ENCODE data around the gene GOLPH3L. TPM values are rescaled to one million over a fixed set of nuclear protein-coding genes. Genes with fewer than 3 reads are reported as not detected.
A peak's percentile ranks its signal among the peaks of the same experiment; 100 is the strongest.

The GOLPH3L gene
- total RNA-seq, 1 donor from 2014 or later: 17.3 TPM

- Mint-ChIP-seq H3K27me3 (ENCODE audit: low read depth) (no peaks in the 10 kb centered on the region), H3K9me3 (no peaks in the 10 kb centered on the region), H3K27ac (ENCODE audit: unreplicated experiment) (no peak overlapping the region), H3K36me3 (ENCODE audit: low read depth) (peaks cover 10% of the 10 kb centered on the region), H3K4me1 (peaks cover 4% of the 10 kb centered on the region), H3K4me3 (no peak overlapping the region)
- DNase-seq (ENCODE audit: low read depth, low spot score): no peak
- TF ChIP-seq CTCF (conservative IDR thresholded peaks at IDR 0.05): no peak
Measured at GRCh38 chr1:150622303-150622975, 74.5 kb downstream of the GOLPH3L start.

GRCh38 chr1:150621497-150622302 is 75.3 kb downstream of the GOLPH3L start:
- H3K4me3 Mint-ChIP-seq: no peak overlapping the region
- H3K9me3 Mint-ChIP-seq: no peaks in the 10 kb centered on the region
- TF ChIP-seq CTCF (conservative IDR thresholded peaks at IDR 0.05): peak; percentile 75
- peaks cover 10% of the 10 kb centered on the region for H3K36me3 Mint-ChIP-seq (ENCODE audit: low read depth)
- H3K27me3 Mint-ChIP-seq (ENCODE audit: low read depth): no peaks in the 10 kb centered on the region
- peak; percentile 22 for DNase-seq (ENCODE audit: low read depth, low spot score)
- H3K4me1 Mint-ChIP-seq: peaks cover 4% of the 10 kb centered on the region
- H3K27ac Mint-ChIP-seq (ENCODE audit: unreplicated experiment): no peak overlapping the region

- H3K4me3 Mint-ChIP-seq: no peak overlapping the region
- no peaks in the 10 kb centered on the region for H3K27me3 Mint-ChIP-seq (ENCODE audit: low read depth)
- no peak for DNase-seq (ENCODE audit: low read depth, low spot score)
- H3K9me3 Mint-ChIP-seq: no peaks in the 10 kb centered on the region
- no peak for TF ChIP-seq CTCF (conservative IDR thresholded peaks at IDR 0.05)
- H3K27ac Mint-ChIP-seq (ENCODE audit: unreplicated experiment): no peak overlapping the region
- H3K4me1 Mint-ChIP-seq: peaks cover 4% of the 10 kb centered on the region
- peaks cover 10% of the 10 kb centered on the region for H3K36me3 Mint-ChIP-seq (ENCODE audit: low read depth)
Measured at GRCh38 chr1:150620919-150621318, 76.0 kb downstream of the GOLPH3L start.

- DNase-seq (ENCODE audit: low read depth, low spot score): no peak
- no peak for TF ChIP-seq CTCF (conservative IDR thresholded peaks at IDR 0.05)
- peaks cover 16% of the 10 kb centered on the region for H3K36me3 Mint-ChIP-seq (ENCODE audit: low read depth)
Measured at GRCh38 chr1:150619576-150620509, 77.1 kb downstream of the GOLPH3L start.

More at GRCh38 chr1:150619576-150620509, 77.1 kb downstream of the GOLPH3L start:
- no peaks in the 10 kb centered on the region for H3K9me3 Mint-ChIP-seq
- H3K27me3 Mint-ChIP-seq (ENCODE audit: low read depth): no peaks in the 10 kb centered on the region
- no peak overlapping the region for H3K4me3 Mint-ChIP-seq
- no peak overlapping the region for H3K27ac Mint-ChIP-seq (ENCODE audit: unreplicated experiment)
- peaks cover 4% of the 10 kb centered on the region for H3K4me1 Mint-ChIP-seq
